ENCODE data around the gene METAP1. TPM values are rescaled to one million over a fixed set of nuclear protein-coding genes. Genes with fewer than 3 reads are reported as not detected.

Gene METAP1
- total RNA-seq (2022) (59.0 and 60.5 TPM in 2 replicates), Bru-seq, nascent RNA (percentile 89 among the genes with signal in this experiment), BruChase-seq, experiment 1, labeled RNA remaining after a 6-hour chase (percentile 82 among the genes with signal in this experiment), BruChase-seq, experiment 2, labeled RNA remaining after a 2-hour chase (percentile 77 among the genes with signal in this experiment)
- long read RNA-seq, transcript METAP1-201 (11 exons, 2,791 nt) = major isoform, 74 of 91 reads
- long read RNA-seq, partial matches to known transcripts = 3 of 91 reads
- long read RNA-seq, other reads (novel, unspliced or antisense) = 14 of 91 reads

- TF ChIP-seq, protein P1, sequence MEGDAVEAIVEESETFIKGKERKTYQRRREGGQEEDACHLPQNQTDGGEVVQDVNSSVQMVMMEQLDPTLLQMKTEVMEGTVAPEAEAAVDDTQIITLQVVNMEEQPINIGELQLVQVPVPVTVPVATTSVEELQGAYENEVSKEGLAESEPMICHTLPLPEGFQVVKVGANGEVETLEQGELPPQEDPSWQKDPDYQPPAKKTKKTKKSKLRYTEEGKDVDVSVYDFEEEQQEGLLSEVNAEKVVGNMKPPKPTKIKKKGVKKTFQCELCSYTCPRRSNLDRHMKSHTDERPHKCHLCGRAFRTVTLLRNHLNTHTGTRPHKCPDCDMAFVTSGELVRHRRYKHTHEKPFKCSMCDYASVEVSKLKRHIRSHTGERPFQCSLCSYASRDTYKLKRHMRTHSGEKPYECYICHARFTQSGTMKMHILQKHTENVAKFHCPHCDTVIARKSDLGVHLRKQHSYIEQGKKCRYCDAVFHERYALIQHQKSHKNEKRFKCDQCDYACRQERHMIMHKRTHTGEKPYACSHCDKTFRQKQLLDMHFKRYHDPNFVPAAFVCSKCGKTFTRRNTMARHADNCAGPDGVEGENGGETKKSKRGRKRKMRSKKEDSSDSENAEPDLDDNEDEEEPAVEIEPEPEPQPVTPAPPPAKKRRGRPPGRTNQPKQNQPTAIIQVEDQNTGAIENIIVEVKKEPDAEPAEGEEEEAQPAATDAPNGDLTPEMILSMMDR (IDR thresholded peaks at IDR 0.05; ENCODE audit: unreplicated experiment) = no peak
- no TSS peak for BruUV-seq (replicated peaks)
- Mint-ChIP-seq H3K4me1 (ENCODE audit: low read depth, unreplicated experiment) (peaks cover 32% of the 10 kb centered on the region), H3K27me3 (ENCODE audit: unreplicated experiment) (no peaks in the 10 kb centered on the region), H3K4me3 (ENCODE audit: low read depth, unreplicated experiment) (peak within 1 kb of the TSS; percentile 82), H3K36me3 (ENCODE audit: insufficient read depth, unreplicated experiment) (peaks cover 24% of the 10 kb centered on the region), H3K9me3 (ENCODE audit: low read depth, unreplicated experiment) (no peaks in the 10 kb centered on the region), H3K27ac (ENCODE audit: unreplicated experiment) (peak within 1 kb of the TSS; percentile 75)
- DNase-seq = peak; percentile 91
- intact Hi-C loops (cut with micrococcal nuclease; ENCODE audit: unreplicated experiment) = loop anchor here (1.0 to 10.0 kb wide), 3 partner anchors 33 to 61 kb away; no protein-coding TSS in a partner anchor
- CTCF ChIA-PET = interaction anchor here (0.6 to 3.2 kb wide), 17 partner anchors 10 to 823 kb away, joined by 3 to 37 read pairs (median 4); partner anchors contain the start of genes ADH5 and EIF4E
Measured at GRCh38 chr4:98995183-98996055, at the start of gene METAP1. Gene METAP1, plus strand, starts transcription at chr4:98995721. Its CDS starts 33 bp downstream, at chr4:98995754.

GRCh38 chr4:98946359-98946758 is 49.2 kb upstream of the METAP1 start:
- H3K9me3 Mint-ChIP-seq (ENCODE audit: low read depth, unreplicated experiment) = no peaks in the 10 kb centered on the region
- H3K36me3 Mint-ChIP-seq (ENCODE audit: insufficient read depth, unreplicated experiment) = no peaks in the 10 kb centered on the region
- H3K4me1 Mint-ChIP-seq (ENCODE audit: low read depth, unreplicated experiment) = no peaks in the 10 kb centered on the region
- BruUV-seq (replicated peaks) = no TSS peak
- H3K27me3 Mint-ChIP-seq (ENCODE audit: unreplicated experiment) = no peaks in the 10 kb centered on the region
- no peak for DNase-seq
- TF ChIP-seq, protein P1 (IDR thresholded peaks at IDR 0.05; ENCODE audit: unreplicated experiment) = no peak
- CTCF ChIA-PET = no interaction called here
- H3K4me3 Mint-ChIP-seq (ENCODE audit: low read depth, unreplicated experiment) = no peak overlapping the region
- no peak overlapping the region for H3K27ac Mint-ChIP-seq (ENCODE audit: unreplicated experiment)
- intact Hi-C loops (cut with micrococcal nuclease; ENCODE audit: unreplicated experiment) = no loop called here

DNA sequence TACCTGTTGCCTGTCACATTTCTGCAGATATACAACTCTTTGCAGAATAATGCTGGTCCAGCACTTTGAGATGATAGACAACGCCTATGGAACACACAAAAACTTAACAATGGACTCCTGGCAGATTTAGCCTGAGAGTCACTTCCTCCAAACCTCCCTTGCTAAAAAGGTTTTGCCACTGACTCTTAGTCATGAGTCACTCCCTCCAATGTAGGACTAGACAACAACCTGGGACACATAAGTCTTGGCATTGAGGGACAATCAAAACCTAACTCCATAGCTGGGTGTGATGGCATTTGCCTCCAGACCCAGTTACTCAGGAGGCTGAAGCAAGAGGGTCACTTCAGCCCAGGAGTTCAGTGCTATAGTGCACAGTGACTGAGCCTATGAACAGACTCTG is 44.6 kb upstream of the METAP1 start:
- Mint-ChIP-seq H3K4me3 (ENCODE audit: low read depth, unreplicated experiment) (no peak overlapping the region), H3K4me1 (ENCODE audit: low read depth, unreplicated experiment) (no peaks in the 10 kb centered on the region), H3K36me3 (ENCODE audit: insufficient read depth, unreplicated experiment) (no peaks in the 10 kb centered on the region), H3K27ac (ENCODE audit: unreplicated experiment) (no peak overlapping the region), H3K9me3 (ENCODE audit: low read depth, unreplicated experiment) (peaks cover under 1% of the 10 kb centered on the region), H3K27me3 (ENCODE audit: unreplicated experiment) (no peaks in the 10 kb centered on the region)
- intact Hi-C loops (cut with micrococcal nuclease; ENCODE audit: unreplicated experiment) = no loop called here
- BruUV-seq (replicated peaks) = no TSS peak
- CTCF ChIA-PET = no interaction called here
- no peak for DNase-seq
- TF ChIP-seq, protein P1 (IDR thresholded peaks at IDR 0.05; ENCODE audit: unreplicated experiment) = no peak

DNA sequence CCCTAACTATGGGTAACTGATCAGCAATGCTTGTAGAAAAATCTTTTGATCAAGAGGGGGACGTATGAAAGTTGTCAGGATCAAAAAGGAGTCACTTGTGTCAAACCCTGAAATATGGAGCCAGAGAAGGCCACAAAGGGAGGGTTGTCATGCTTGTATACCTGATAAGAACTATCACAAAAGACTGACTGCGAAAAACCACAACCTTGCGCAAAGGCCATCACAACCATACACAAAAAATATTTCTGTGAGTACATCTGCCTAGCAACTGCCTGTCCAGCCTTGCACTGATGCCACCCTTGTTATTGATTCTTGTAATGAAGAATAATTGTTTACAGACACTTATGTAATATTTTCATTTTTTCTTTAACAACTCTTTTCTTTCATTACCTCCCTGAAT is 43.8 kb upstream of the METAP1 start:
- DNase-seq = no peak
- intact Hi-C loops (cut with micrococcal nuclease; ENCODE audit: unreplicated experiment) = no loop called here
- Mint-ChIP-seq H3K36me3 (ENCODE audit: insufficient read depth, unreplicated experiment) (no peaks in the 10 kb centered on the region), H3K27ac (ENCODE audit: unreplicated experiment) (no peak overlapping the region), H3K27me3 (ENCODE audit: unreplicated experiment) (no peaks in the 10 kb centered on the region), H3K9me3 (ENCODE audit: low read depth, unreplicated experiment) (peaks cover 2% of the 10 kb centered on the region), H3K4me3 (ENCODE audit: low read depth, unreplicated experiment) (no peak overlapping the region), H3K4me1 (ENCODE audit: low read depth, unreplicated experiment) (no peaks in the 10 kb centered on the region)
- CTCF ChIA-PET = no interaction called here
- no TSS peak for BruUV-seq (replicated peaks)
- TF ChIP-seq, protein P1 (IDR thresholded peaks at IDR 0.05; ENCODE audit: unreplicated experiment) = no peak
